ENCODE measurements around the gene FEZF2.

The FEZF2 gene

GRCh38 chr3:62373215-62373614, at the start of gene FEZF2:
Gene FEZF2 (minus strand): TSS chr3:62373550. CDS start chr3:62372868, 682 bp downstream.
- no peak for DNase-seq

- no peak for DNase-seq
Observed at GRCh38 chr3:62421207-62421606, 47.9 kb upstream of the FEZF2 start.

- no peak for DNase-seq
Observed at GRCh38 chr3:62416144-62416543, 42.8 kb upstream of the FEZF2 start.

GRCh38 chr3:62415312-62415801, 42.0 kb upstream of the FEZF2 start:
- DNase-seq: no peak

- DNase-seq: no peak
Observed at GRCh38 chr3:62414786-62415185, 41.4 kb upstream of the FEZF2 start.

GRCh38 chr3:62413687-62414086, 40.3 kb upstream of the FEZF2 start:
- DNase-seq: no peak

GRCh38 chr3:62406945-62407344, 33.6 kb upstream of the FEZF2 start:
- DNase-seq: no peak

GRCh38 chr3:62405566-62405965, 32.2 kb upstream of the FEZF2 start:
- no peak for DNase-seq

GRCh38 chr3:62405135-62405534, 31.8 kb upstream of the FEZF2 start:
- DNase-seq: no peak

GRCh38 chr3:62404321-62404720, 31.0 kb upstream of the FEZF2 start:
- DNase-seq: no peak

GRCh38 chr3:62403765-62404164, 30.4 kb upstream of the FEZF2 start:
- no peak for DNase-seq

GRCh38 chr3:62392626-62393292, 19.4 kb upstream of the FEZF2 start:
- DNase-seq: no peak

GRCh38 chr3:62387251-62387650, 13.9 kb upstream of the FEZF2 start:
- DNase-seq: no peak

- no peak for DNase-seq
Observed at GRCh38 chr3:62379321-62379798, 6.0 kb upstream of the FEZF2 start.

GRCh38 chr3:62378921-62379320, 5.6 kb upstream of the FEZF2 start:
- no peak for DNase-seq

- no peak for DNase-seq
Observed at GRCh38 chr3:62378311-62378789, 5.0 kb upstream of the FEZF2 start.

- no peak for DNase-seq
Observed at GRCh38 chr3:62376906-62377877, 3.8 kb upstream of the FEZF2 start.

GRCh38 chr3:62376454-62376720, 3.0 kb upstream of the FEZF2 start:
- DNase-seq: no peak

GRCh38 chr3:62375655-62376453, 2.5 kb upstream of the FEZF2 start:
- no peak for DNase-seq

GRCh38 chr3:62374341-62375218, 1.2 kb upstream of the FEZF2 start:
- no peak for DNase-seq

GRCh38 chr3:62373714-62374333, 474 bp upstream of the FEZF2 start:
- no peak for DNase-seq

Data from stimulated activated CD8-positive, alpha-beta memory T cell treated with anti-CD3 and anti-CD28 coated beads, Interleukin-4, amount 100 ng/mL, for 48 hours (primary cell).